Esophagus squamous epithelium (tissue), 5 donors: ENCODE results near the gene TOMM22. TPM values are rescaled to one million over a fixed set of nuclear protein-coding genes. Genes with fewer than 3 reads are reported as not detected.

Experiments
- DNase-seq: peaks from one replicate; lab custom pipeline; 2025; lab: John Stamatoyannopoulos, UW
- H3K27ac ChIP-seq, 4 donors: fragments of 200-600 bp; sonication (generic); one replicate each; pipeline ENCODE4 v1.5.1; 2016 to 2019; ENCODE audit warnings: mild to moderate bottlenecking in 1 of 4
- H3K27me3 ChIP-seq, 4 donors: fragments of 200-600 bp; sonication (generic); 1 replicate in 3 of 4; 2 replicates in 1 of 4; pipeline versions ENCODE4 v1.5.1 to v1.6.0; 2017 to 2021; ENCODE audit warnings: antibody characterized with exemption in 1 of 4
- H3K36me3 ChIP-seq, 3 donors: fragments of 200-600 bp; sonication (generic); one replicate each; pipeline ENCODE4 v1.5.1; 2016 to 2019
- H3K4me1 ChIP-seq, 3 donors: fragments of 200-600 bp; sonication (generic); one replicate each; pipeline ENCODE4 v1.5.1; 2017 to 2019
- H3K4me3 ChIP-seq, 4 donors: fragments of 200-600 bp; sonication (generic); 1 replicate in 3 of 4; 2 replicates in 1 of 4; pipeline ENCODE4 v1.5.1; 2016 to 2019; ENCODE audit warnings: mild to moderate bottlenecking in 2 of 4, moderate library complexity in 1 of 4
- H3K9me3 ChIP-seq, 3 donors: fragments of 200-600 bp; sonication (generic); one replicate each; pipeline ENCODE4 v1.5.1; 2016 to 2019
- CTCF ChIP-seq, 6 experiments: fragments of 450-650 bp in 4 of 6; fragments of 200-600 bp in 2 of 6; sonication (generic) in 2 of 6; IDR thresholded peaks; one replicate each; pipeline ENCODE4 v1.5.1; 2016 to 2019; ENCODE audit warnings: antibody characterized with exemption in 6 of 6, mild to moderate bottlenecking in 4 of 6, moderate library complexity in 4 of 6
- POLR2A ChIP-seq, 4 donors: fragments of 450-650 bp; IDR thresholded peaks; one replicate each; pipeline ENCODE4 v1.6.1; 2017; ENCODE audit warnings: antibody characterized with exemption in 4 of 4, mild to moderate bottlenecking in 4 of 4, moderate library complexity in 3 of 4
- WGBS, 2 donors: methylation state at CpG; one replicate each; pipeline ENCODE4 v1.1.5; 2018; 5-methylcytosine and 5-hydroxymethylcytosine counted together
- intact Hi-C: fragments of 100-400 bp; cut with DNase I; formaldehyde crosslinking; loops from one replicate; pipeline ENCODE4 v1.15.0; 2022
- total RNA-seq, 4 donors: library from RNA; depleted of rRNA; stranded (reverse); fragments of >200 nt; gene quantifications; one replicate each; pipeline ENCODE4 v1.1.0, GENCODE V29; 2016
- donor health status: DM: yes; HTN: yes; CAD: no.

TOMM22 gene
- total RNA-seq, 4 donors from 2014 or later: 23.4 to 73.7 (median 57.2) TPM

- TF ChIP-seq POLR2A (IDR thresholded peaks at IDR 0.05): no peak
- 43 to 58% methylated on average over 6 of the region's 6 CpGs for whole genome bisulfite sequencing, 2 donors
- peak overlapping the region in 1 of 4 donors; percentile 25 for H3K27ac ChIP-seq
- peaks cover 0 to 12% (median 0%) of the 10 kb centered on the region in 3 donors for H3K4me1 ChIP-seq
- H3K9me3 ChIP-seq: no peaks in the 10 kb centered on the region
- DNase-seq: no peak
- no peak overlapping the region for H3K4me3 ChIP-seq
- no peaks in the 10 kb centered on the region for H3K36me3 ChIP-seq
- intact Hi-C loops: no loop called here
- H3K27me3 ChIP-seq: no peaks in the 10 kb centered on the region
Measured at GRCh38 chr22:38645430-38645829, 36.3 kb upstream of the TOMM22 start.

GRCh38 chr22:38649841-38650522 is 31.8 kb upstream of the TOMM22 start:
- 60 to 67% methylated on average over 5 of the region's 5 CpGs for WGBS, 2 donors

GRCh38 chr22:38652859-38653258 is 28.9 kb upstream of the TOMM22 start:
- intact Hi-C loops: no loop called here
- H3K27me3 ChIP-seq: no peaks in the 10 kb centered on the region
- no peaks in the 10 kb centered on the region for H3K36me3 ChIP-seq
- no peak overlapping the region for H3K4me3 ChIP-seq
- H3K9me3 ChIP-seq: no peaks in the 10 kb centered on the region
- H3K4me1 ChIP-seq: peaks cover 0 to 17% (median 12%) of the 10 kb centered on the region in 3 donors
- DNase-seq: no peak
- no peak for TF ChIP-seq CTCF (IDR thresholded peaks at IDR 0.05)
- no peak for TF ChIP-seq POLR2A (IDR thresholded peaks at IDR 0.05)
- H3K27ac ChIP-seq: no peak overlapping the region

More at GRCh38 chr22:38649841-38650522, 31.8 kb upstream of the TOMM22 start:
- TF ChIP-seq CTCF (IDR thresholded peaks at IDR 0.05): no peak
- no peak for TF ChIP-seq POLR2A (IDR thresholded peaks at IDR 0.05)
- no peak overlapping the region for H3K4me3 ChIP-seq
- intact Hi-C loops: no loop called here
- DNase-seq: no peak
- no peak overlapping the region for H3K27ac ChIP-seq
- no peaks in the 10 kb centered on the region for H3K27me3 ChIP-seq
- peaks cover 0 to 10% (median 0%) of the 10 kb centered on the region in 3 donors for H3K4me1 ChIP-seq
- H3K36me3 ChIP-seq: no peaks in the 10 kb centered on the region
- H3K9me3 ChIP-seq: no peaks in the 10 kb centered on the region

- TF ChIP-seq CTCF (IDR thresholded peaks at IDR 0.05) (no peak), POLR2A (IDR thresholded peaks at IDR 0.05) (no peak)
- H3K9me3 ChIP-seq: no peaks in the 10 kb centered on the region
- H3K4me1 ChIP-seq: peaks cover 0 to 26% (median 12%) of the 10 kb centered on the region in 3 donors
- intact Hi-C loops: no loop called here
- no peaks in the 10 kb centered on the region for H3K27me3 ChIP-seq
- no peak overlapping the region for H3K4me3 ChIP-seq
- no peaks in the 10 kb centered on the region for H3K36me3 ChIP-seq
- 87 to 89% methylated on average over 8 of the region's 8 CpGs for WGBS, 2 donors
- DNase-seq: no peak
- H3K27ac ChIP-seq: no peak overlapping the region
Measured at GRCh38 chr22:38653741-38654140, 28.0 kb upstream of the TOMM22 start.

GRCh38 chr22:38655519-38656255 is 26.1 kb upstream of the TOMM22 start:
- Histone ChIP-seq H3K27me3 (no peaks in the 10 kb centered on the region), H3K4me3 (peak overlapping the region; percentile 78 to 99 (median 88)), H3K36me3 (peaks cover 0 to 6% (median 0%) of the 10 kb centered on the region in 3 donors), H3K4me1 (peaks cover 0 to 27% (median 12%) of the 10 kb centered on the region in 3 donors), H3K27ac (peak overlapping the region; percentile 90 to 98 (median 90)), H3K9me3 (no peaks in the 10 kb centered on the region)
- TF ChIP-seq CTCF (IDR thresholded peaks at IDR 0.05) (no peak), POLR2A (IDR thresholded peaks at IDR 0.05) (no peak)
- DNase-seq: no peak
- intact Hi-C loops: no loop called here
- 16 to 18% methylated on average over 5 of the region's 22 CpGs for whole genome bisulfite sequencing, 2 donors
